OCI-M2 (cell line): ENCODE measurements around the gene SMG1.
"Not testable (repeated sequence)": the region's sequence is repeated elsewhere in the genome, so short reads cannot be mapped to it uniquely, and the experiment has no call there.

Experiments
- DNase-seq: peaks from one replicate; lab custom pipeline; 2025; ENCODE audit not compliant: unreplicated experiment; lab: John Stamatoyannopoulos, UW

SMG1 gene

DNA sequence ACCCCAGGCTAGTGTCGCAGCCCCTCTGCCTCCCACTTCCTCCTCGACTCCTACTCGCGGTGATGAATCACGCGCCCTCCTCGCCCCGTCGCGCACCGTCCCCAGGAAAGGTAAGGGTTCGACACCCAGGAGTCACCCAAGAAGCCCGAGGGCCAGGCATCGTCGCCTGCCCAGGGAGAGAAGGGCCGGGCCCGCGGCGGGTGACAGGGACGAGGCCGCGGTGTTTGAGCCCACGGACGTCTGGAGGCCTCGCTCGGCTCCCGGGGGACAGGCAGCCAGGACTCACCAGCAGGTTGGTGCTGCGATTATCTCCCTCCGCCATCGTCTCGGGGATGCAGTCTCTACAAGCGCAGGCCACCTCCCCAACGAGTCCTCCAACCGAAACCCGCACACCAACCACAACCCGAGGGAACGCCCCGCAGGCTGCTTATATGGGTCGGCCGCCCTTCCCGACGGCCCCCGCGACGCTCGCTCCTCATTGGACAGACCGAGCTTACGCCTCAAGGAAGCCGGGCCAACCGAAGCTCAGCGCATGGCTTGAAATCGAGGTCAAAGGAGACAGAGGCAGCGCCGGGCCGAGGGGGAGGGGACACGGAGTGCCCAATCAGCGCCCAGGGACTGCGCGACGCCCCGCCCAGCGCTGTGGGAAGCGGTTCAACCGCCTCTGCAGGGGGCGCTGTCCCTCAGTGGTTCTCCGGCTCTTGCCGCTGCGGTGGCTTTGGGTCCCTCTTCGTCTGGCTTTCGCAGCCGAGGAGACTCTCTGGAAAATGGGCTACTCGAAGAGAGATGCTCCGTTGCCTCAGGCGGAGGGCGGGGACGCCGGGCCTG lies 124.8 kb downstream of the SMG1 start, which contains the start of gene ARL6IP1:
Gene ARL6IP1, minus strand, starts transcription at position 405 of the 828 bp plus-strand sequence. Its CDS starts 83 bp downstream, at position 322.
- peak; percentile 85 for DNase-seq

DNA sequence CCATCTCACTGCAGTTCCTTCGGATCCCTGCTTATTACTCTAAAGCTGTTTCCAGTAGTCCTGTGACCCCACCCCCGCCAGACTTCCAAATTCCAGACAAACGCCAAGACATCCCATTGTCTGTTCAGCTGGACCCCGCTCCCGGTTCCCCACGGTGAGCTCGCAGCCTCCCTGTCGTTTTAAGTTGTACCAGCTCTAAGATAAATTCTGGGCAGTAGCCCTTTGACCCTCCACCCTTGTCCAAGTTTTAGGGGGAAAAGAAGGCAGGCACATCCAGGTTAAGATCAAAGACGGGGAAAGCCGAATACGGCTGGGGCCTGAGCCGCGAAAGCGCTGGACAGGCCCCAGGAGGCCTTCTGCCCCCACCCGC lies 125.4 kb downstream of the SMG1 start:
- DNase-seq, result no peak

DNA sequence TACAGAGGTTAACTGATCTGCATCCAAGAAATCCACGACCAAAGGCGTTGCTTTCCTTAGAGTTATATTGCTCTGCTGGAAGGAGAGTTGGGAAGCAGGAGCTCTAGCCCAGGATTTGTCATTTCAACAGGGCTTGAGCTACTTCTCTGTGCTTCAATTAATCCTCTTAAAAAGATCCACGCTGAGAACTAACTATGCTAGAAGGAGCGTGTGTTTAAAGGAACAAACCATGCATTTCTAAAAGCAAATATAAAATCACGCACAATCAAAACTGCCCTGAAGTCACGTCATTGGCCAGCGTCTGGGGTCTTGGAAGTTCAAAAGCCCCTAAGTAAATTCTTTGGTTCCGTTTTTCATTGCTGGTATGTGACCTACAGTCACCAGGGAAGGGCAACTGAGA lies 125.9 kb downstream of the SMG1 start:
- DNase-seq, result no peak

DNA sequence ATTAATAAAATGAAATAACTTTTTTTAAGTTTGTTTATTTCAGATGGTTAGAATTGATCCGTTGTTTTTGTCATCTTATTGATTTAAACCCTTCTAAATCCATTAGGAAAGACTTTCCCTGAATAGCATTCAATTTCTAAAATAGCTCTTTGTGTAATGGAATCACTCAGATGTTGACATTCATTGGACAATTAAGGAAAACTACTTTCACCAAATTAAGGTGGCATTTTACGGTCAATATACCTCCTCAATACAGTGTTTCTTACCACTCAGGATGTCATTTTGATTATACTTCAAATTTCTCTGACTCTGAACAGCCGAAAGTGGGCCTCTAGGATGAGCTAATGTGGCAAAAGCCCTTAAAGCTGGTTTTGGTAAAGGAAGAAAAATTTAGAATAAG lies 126.7 kb downstream of the SMG1 start:
- DNase-seq, result no peak

DNA sequence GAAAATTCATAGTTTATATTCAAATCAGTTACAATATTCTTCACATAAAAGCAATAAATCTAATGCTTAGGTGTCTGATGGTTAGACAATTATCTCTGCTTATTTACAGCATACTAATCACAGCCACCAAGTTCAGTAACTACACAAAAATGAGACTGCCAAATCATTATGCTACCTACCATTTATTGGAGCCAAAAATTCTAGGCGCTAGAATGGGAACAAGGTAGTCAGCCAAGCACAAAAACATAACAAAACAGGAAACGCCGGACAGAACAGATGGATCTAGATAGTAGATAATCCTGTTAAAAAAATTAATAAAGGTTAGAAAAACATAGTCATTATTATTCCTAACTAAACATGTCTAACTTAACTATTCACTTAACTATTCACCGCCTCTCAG lies 128.5 kb downstream of the SMG1 start:
- DNase-seq, result no peak

DNA sequence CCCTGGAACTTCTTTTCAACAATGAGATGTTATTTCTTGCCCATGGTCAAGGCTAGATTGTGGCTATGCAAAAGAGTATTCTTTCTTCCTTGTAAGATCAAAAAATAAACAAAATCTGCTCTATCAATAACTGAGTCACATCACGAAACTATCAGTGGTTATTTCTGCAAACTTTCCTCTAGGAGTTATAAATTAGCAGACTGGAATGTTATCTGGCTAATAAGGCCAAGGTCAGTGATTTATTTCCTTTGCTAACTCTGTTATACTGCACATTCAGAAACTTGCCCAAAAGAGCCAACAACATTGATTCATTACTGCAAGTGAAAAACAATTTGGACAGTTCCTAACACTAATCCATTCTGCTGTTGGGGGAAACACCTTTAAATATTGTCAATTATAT lies 129.8 kb downstream of the SMG1 start:
- DNase-seq, result no peak

DNA sequence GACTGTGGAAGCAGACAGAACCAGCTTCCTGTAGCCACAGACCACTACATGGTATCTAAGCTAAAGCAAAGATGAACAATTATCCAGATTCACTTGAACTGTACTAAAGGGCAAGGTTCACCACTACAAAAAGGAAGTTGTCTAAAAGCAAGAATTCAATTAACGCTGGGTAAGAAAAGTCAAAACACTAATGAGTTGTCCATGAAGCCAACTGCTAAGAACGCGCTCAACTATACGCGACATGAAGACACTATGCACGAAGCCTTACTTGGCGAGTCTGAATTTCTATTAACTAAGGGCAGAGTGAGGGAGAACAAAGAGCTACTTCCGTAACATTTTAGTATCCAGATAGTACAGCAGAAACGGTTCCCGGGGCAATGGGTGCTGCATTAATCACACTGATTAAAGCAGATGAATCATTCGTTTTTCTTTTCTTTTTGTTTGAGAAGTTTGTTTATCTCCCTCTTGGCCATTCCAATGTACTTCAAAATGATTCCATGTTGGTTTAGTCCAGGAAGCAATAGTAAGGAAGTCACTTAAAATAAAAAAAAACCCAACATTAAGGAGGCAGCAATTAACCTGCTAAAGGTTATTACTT lies 133.3 kb downstream of the SMG1 start:
- no peak for DNase-seq

DNA sequence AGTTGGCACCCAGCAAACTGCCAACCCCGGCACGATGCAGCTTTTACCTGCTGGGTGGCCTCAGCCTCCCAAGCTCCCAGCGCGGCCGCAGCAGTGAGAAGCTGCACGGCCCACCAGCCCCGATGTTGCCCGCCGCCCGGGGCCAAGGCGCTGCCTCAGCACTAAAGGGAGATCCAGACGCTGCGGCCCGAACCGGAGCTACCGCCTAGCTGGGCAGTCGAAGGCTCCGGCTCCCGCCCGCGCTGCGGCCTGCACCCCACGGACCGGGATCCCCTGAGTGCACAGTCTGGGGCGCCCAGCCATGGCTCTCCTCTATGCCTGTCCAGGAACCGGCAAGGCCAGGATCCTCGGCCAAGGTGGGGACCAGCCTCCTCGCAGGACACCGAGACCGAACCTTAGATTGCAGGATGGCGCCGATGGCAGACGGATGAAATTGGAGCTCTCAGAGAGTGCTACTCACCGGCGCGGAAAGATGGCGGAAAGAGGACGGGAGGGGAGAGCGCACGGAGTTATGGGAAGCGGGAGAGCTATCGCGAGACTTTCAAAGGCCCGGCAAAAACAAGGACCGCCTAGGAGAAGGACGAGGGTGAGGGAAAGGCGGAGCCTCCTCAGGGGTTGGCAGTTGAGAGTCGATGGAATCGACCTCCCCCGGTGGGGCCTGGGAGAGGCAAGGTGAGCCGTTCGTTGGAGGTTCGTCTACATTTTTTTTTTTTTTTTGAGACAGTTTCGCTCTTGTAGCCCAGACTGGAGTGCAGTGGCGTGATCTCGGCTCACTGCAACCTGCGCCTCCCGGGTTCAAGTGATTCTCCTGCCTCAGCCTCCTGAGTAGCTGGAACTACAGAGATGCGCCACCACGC lies 136.1 kb downstream of the SMG1 start, which contains the start of gene RPS15A:
Gene RPS15A, minus strand, starts transcription at position 485 of the 857 bp plus-strand sequence. CDS start 1,221 bp downstream, outside the sequence.
- DNase-seq, result peak; percentile 40

DNA sequence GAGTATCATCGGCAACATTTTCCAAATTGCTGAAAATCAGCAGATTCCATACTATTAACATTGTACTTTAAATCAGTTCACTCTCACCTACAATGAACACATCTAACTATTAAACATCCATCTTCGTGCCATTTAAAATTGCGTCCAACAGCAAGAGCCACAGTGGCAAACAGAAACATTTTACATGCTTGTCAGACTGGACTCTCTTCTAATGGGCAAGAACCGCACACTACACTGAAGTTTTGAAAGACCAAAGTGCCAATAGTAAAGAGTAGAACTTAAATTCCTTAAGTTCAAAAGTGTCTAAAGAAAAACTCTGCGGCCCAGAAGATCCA lies 136.7 kb downstream of the SMG1 start:
- no peak for DNase-seq

DNA sequence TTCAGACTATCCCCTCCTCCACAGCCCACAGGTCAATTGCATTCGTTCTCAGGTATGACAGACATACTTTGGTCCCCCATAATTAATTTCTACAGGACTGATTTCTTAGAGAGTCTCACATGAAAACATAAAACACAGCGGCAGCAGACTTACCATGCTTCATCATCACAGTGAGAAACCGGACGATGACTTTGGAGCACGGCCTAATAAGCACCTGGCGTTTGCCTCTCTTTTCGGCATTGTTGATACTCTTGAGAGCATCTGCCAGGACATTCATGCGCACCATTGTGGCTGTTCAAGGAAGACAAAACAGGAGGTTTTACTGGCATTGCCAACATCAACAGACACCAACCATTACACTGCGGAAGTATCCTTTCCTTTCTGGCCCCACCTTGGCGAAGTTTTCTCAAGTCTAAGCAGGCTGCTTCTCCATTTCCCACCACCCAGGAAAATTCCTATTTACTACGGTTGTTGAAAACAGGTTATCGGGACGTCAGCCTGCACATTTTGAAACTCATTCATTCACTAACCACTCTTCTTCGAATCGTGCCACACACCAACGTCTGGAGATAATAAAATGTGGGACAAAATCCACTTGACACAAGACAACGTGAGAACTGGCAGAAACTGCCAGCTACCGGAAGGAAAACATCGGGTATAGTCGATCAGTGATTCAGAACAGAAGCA lies 137.2 kb downstream of the SMG1 start:
- no peak for DNase-seq

DNA sequence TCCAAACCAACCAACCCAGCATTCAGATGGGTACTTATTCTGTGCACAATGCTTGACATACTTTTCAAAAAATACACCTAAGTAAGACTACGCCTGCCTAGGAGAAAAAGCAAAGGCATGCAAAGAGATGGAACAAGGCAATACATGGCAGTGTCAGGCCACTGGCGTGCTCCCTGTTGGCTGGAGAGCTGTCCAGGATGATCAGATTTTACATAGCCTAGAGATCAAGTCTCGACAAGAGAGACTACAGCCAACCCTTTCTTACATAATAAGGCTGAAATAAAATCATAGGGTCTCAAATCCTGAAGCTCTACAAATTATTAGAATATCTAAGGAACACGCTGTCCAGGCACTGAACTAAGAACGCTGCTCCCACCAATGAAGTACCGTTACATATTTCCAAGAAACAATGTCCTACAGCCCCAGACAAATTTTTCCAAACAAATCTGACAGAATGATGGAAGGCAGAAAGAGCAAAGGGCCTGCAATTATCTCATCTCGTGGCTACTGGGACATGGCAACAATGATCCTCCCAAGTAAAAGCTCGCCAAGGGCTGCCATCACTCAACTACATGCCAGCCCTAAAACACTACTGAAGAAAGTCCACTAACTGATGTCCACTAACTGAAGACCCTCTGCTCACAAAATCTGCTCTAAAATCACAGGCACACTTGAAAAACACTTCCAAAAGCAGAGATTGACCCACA lies 141.1 kb downstream of the SMG1 start:
- no peak for DNase-seq

DNA sequence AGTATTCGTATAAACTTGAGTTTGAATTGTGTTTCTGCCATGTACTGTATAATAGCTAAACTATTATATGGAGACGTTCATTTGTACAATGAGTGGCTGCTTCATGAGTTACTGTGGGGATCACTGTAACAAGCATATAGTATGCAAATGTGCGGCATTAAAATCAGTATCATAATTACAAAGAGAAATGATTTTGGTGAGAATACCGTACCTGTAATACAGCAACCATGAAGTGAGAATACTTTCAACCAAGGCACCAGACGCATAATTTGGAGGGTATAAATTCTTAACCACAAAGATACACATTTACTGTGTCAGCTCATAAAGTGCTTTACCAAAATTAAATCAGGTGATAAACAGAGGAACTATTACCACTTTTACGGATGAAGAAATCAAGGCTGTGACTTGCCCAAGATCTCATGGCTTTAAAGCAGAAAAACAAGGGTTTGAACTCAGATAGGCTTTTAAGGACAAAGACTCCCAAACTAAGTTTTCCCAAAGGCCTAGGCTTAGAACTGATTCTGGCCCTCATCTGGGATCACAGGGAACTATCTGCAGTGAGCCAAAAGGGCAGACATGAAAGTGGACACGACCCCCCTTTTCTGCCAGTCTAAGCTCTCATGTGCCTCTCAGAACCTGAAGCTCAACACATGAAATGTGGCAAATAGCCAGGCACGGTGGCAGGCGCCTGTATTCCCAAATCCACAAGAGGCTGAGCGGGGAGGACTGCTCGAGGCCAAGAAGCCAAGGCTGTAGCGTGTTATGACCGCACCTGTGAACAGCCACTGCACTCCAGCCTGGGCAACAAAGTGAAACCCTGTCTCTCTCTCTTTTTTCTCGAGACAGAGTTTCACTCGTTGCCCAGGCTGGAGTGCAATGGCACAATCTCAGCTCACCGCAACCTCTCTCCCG lies 142.5 kb downstream of the SMG1 start:
- DNase-seq, result no peak

DNA sequence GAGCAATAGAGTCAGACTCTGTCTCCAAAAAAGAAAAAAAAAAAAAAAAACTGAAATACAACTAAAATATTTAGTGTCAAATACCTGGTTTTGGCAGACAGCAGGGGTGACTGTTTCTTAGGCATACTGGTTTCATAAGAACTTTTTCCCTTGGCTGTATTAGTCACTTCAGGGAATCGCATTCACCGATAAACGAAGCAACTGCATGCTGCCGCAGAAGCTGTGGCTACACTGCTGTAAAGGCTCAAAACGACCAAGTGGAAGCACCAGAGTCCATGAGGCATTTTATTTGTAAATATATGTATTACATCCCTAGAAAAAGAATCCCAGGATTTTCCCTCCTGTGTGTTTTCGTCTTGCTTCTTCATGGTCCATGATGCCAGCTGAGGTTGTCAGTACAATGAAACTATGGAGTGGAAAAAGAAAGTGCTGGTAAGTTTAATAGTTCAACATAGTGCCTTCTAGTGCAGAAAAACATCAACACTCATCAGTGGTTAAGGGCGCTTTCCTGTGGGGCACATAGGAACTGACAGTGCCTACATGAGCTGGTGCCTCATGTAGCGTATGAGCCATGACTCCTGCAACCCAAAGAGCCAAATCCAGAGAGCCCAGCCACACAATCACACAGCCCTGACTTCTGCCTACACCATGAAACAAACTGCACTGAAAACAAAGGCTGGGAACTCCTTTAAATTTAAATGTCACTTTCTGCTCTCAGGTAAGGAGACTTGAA lies 143.3 kb downstream of the SMG1 start:
- no peak for DNase-seq

DNA sequence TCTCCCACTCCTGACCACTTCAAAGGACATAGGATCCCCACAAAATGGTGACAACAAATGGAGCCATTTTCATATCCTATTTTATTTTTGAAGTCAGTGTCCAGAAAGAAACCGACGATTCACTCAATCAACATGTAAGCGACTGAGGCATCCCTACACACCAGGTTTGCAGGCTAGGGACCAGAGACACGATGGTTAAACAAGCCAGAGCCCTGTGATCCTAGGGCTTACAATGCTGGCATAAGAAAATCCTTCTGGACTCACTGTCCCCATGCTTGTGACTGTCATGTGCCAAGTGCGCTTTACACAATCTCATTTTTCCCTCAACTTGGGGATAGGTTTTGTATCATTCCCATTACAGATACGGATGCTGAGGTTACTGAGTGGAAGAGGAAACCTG lies 145.0 kb downstream of the SMG1 start:
- not testable (repeated sequence) for DNase-seq

DNA sequence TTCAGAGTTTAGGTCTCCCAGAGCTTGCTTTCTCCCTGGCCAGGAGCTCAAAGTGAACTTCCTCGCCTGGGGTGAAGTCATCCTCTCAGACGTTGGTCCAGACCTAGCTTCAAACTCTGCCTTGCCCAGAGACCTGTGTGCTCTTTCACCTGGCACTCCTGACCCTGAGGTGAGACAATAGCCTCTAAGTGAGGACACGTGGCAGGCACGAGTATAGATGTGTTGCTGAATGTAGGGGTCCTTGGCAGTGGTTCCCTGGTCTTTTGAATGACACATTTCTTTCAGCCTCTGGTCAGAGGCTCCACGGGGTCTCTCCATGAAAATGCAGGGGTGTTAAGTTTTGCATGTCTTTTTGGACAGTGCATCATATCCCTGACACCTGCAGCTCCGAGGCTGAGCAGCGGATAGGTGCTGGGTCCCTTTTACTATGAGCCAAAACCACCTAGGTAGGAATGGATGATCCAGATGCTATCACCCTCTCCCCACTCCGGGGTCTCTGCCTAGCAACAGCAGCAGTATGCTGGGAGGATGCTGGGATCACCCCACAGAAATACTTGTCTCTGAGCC lies 145.7 kb downstream of the SMG1 start:
- DNase-seq, result not testable (repeated sequence)

DNA sequence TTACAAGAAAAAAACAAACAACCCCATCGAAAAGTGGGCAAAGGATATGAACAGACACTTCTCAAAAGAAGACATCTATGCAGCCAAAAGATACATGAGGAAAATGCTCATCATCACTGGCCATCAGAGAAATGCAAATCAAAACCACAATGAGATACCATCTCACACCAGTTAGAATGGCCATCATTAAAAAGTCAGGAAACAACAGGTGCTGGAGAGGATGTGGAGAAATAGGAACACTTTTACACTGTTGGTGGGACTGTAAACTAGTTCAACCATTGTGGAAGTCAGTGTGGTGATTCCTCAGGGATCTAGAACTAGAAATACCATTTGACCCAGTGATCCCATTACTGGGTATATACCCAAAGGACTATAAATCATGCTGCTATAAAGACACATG lies 148.5 kb downstream of the SMG1 start:
- not testable (repeated sequence) for DNase-seq

DNA sequence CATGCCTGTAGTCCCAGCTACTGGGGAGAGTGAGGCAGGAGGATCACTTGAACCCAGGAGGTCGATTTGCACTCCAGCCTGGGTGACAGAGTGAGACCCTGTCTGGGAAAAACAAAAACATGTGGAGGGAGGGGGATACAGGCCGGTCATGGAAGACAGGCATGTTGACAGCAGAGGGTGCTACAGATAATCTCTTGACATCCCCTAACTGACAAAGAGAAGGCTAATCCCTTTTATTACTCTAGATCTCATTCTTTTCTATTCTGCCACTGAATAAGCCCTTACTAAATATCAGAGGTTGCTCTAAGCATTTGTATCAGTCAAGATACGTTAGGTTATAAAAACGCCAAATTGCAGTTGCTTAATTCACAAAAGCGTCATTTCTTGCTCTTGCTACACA lies 149.9 kb downstream of the SMG1 start:
- not testable (repeated sequence) for DNase-seq

DNA sequence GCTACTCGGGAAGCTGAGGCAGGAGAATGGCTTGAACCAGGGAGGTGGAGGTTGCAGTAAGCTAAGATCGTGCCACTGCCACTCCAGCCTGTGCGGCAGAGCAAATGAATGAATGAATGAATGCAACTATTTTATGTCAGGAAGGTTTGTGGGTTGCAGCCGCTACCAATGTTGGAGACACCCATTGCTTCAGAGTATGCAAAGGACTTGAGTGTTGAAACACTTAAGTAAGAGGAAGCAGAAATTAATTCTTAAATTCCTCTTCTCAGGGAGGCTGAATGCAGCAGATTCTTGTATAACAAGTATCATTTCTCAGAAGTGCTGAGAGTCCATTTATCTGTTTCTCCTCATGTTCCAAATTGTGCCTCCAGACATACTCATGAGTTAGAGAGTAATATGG lies 151.6 kb downstream of the SMG1 start:
- DNase-seq, result not testable (repeated sequence)
